Right ventricle myocardium inferior (tissue), 1 donor: Measurements from ENCODE around the gene STAMBP. TPM values are rescaled to one million over a fixed set of nuclear protein-coding genes. Genes with fewer than 3 reads are reported as not detected.
"Not testable (repeated sequence)": the region's sequence is repeated elsewhere in the genome, so short reads cannot be mapped to it uniquely, and the experiment has no call there.

ENCODE experiments used
- ATAC-seq: fragments of 200-7000 bp; cut with Tn5 transposase; one replicate; pipeline ENCODE4 v1.9.1; 2020; ENCODE audit warnings: mild to moderate bottlenecking, moderate library complexity
- DNase-seq: peaks from one replicate; pipeline ENCODE4 v3.0.0; 2021; ENCODE audit errors: missing footprints
- intact Hi-C: fragments of 100-400 bp; cut with DNase I; formaldehyde crosslinking; loops from one replicate; pipeline ENCODE4 v1.11.0; 2022
- long read RNA-seq: library from polyadenylated mRNA; unstranded; transcript quantifications from one replicate; pipeline ENCODE4 v2.0.0, GENCODE V29; 2021
- total RNA-seq: library from RNA; stranded (reverse); fragmentation: NEBNext Ultra II Directional; extraction: Animal tissue kit (Norgen Biotek cat#: 25700); gene quantifications from one replicate; pipeline ENCODE4 v1.2.1, GENCODE V29; 2021
- donor health status: DM: no; HTN: yes; CAD: no; lungs with severe emphysema.

Gene STAMBP
- 27.8 TPM for total RNA-seq
- long read RNA-seq, full-length matches to known transcripts, result 8 of 10 reads
- long read RNA-seq, partial matches to known transcripts, result 0 of 10 reads
- long read RNA-seq, other reads (novel, unspliced or antisense), result 2 of 10 reads

GRCh38 chr2:73828818-73829570 is at the start of gene STAMBP:
TSS of gene STAMBP (plus strand) at chr2:73828961. CDS start at chr2:73830857, 1,896 bp downstream.
- intact Hi-C loops, result loop anchor here (10.0 kb wide), 5 partner anchors 156 to 586 kb away; partner anchors contain the start of genes BOLA3 and TET3
- peak; percentile 97 for DNase-seq
- ATAC-seq, result peak; percentile 98

- ATAC-seq (peak; percentile 100), DNase-seq (peak; percentile 97)
- intact Hi-C loops, result loop anchor here (10.0 kb wide), 2 partner anchors 45 to 85 kb away; partner anchors contain the start of gene TPRKB
These were observed 49.1 kb upstream of the STAMBP start, which contains the start of gene DUSP11 for GRCh38 chr2:73779467-73780236. TSS of gene DUSP11 (minus strand) at chr2:73780103. CDS start at chr2:73779974, 129 bp downstream.

DNA sequence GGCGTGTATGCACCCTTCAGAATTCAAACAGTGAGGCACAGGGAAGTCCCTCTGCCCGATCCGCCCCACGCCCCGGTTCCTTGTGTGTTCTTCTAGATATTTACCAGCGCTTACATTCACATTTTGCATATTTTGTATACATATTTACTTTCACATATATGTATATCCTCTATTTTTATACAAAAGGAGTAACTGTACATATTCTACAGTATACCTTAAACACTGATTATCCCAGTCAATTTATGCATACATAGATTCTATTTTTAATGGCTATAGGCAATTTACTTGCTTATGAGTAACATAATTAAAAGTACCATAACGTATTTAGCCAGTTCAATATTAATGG is 48.6 kb upstream of the STAMBP start:
- no peak for ATAC-seq
- intact Hi-C loops, result loop anchor here (10.0 kb wide), 1 partner anchor 45 kb away; the partner anchor contains the start of gene TPRKB

GRCh38 chr2:73783402-73783801 is 45.4 kb upstream of the STAMBP start:
- DNase-seq, ATAC-seq: not testable (repeated sequence)
- intact Hi-C loops, result loop anchor here (10.0 kb wide), 1 partner anchor 49 kb away; the partner anchor contains the start of gene TPRKB

More for the DNA sequence above, 48.6 kb upstream of the STAMBP start:
- DNase-seq, result no peak

DNA sequence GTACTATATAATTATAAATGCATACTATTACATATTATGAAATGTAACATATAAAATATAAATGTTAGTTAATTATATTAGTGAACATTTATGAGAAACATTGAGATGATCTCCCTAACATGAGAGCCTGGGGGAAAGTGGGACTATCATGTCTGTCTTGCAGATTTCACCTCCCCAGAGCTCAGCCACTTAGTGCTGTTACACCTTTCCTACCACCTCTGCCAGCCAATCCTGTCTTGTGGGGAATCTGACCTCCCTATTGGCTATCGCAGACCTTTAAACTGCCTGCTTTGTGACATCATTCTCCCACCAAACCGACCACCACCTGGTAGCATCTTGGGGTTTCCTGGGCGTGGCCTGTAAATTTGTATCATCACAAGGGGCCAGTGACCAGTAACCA is 44.9 kb upstream of the STAMBP start, which contains the start of gene C2orf78:
Gene C2orf78 (plus strand): TSS at position 301 of the 400 bp plus-strand sequence. CDS start 127 bp downstream, outside the sequence.
- intact Hi-C loops, result loop anchor here (10.0 kb wide), 1 partner anchor 49 kb away; the partner anchor contains the start of gene TPRKB
- DNase-seq, ATAC-seq: not testable (repeated sequence)

- intact Hi-C loops, result no loop called here
- ATAC-seq (no peak), DNase-seq (no peak)
These were observed 16.9 kb upstream of the STAMBP start for GRCh38 chr2:73811878-73812277.

- DNase-seq, result no peak
- ATAC-seq, result no peak
- intact Hi-C loops, result no loop called here
These were observed 16.1 kb upstream of the STAMBP start for GRCh38 chr2:73812635-73813034.

- DNase-seq (no peak), ATAC-seq (no peak)
- intact Hi-C loops, result no loop called here
These were observed 10.5 kb upstream of the STAMBP start for GRCh38 chr2:73818296-73818695.

- intact Hi-C loops, result loop anchor here (10.0 kb wide), 5 partner anchors 164 to 594 kb away; partner anchors contain the start of genes BOLA3 and TET3
- no peak for DNase-seq
- ATAC-seq, result no peak
These were observed 7.5 kb upstream of the STAMBP start for GRCh38 chr2:73821227-73821626.

- intact Hi-C loops, result loop anchor here (10.0 kb wide), 5 partner anchors 163 to 593 kb away; partner anchors contain the start of genes BOLA3 and TET3
- ATAC-seq, result no peak
- DNase-seq, result no peak
These were observed 7.1 kb upstream of the STAMBP start for GRCh38 chr2:73821669-73822068.

DNA sequence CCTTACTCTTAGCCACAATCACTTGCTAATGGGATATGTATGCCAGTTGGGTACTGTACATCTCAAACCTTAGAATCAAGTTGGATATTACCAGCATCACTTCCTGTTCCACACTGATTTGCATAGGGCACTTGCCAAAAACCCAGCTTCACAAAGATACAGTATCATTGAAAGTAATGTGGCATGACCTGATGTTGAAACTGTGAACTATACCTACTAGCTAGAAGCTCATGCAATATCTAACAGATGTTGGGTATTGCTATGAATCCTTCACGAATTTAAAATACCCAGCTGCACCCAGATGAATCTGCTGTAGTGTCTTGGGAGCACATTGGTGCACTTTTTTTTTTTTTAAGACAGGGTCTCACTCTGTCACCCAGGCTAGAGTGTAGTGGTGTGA is 6.5 kb upstream of the STAMBP start:
- no peak for ATAC-seq
- intact Hi-C loops, result loop anchor here (10.0 kb wide), 5 partner anchors 163 to 593 kb away; partner anchors contain the start of genes BOLA3 and TET3

GRCh38 chr2:73822991-73823390 is 5.8 kb upstream of the STAMBP start:
- ATAC-seq (no peak), DNase-seq (no peak)
- intact Hi-C loops, result loop anchor here (10.0 kb wide), 5 partner anchors 162 to 592 kb away; partner anchors contain the start of genes BOLA3 and TET3

More for the DNA sequence above, 6.5 kb upstream of the STAMBP start:
- DNase-seq, result no peak

DNA sequence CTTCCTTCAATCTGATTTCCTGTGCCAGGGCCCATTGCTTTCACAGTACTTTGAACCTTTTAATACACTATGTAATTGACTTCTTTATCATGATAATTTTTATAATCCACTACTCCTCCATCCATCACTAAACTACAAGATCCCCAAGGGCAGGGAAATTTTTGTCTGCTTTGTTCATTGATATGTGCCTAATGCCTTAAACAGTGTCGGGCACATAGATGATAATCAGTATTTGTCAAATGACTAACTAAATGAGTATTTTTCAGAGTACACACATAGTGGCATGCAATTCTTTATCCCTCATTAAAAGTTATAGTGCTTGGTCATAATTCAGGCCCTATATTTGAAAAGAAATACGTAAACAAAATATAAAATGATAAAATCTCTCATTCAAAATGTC is 5.3 kb upstream of the STAMBP start:
- ATAC-seq (no peak), DNase-seq (no peak)
- intact Hi-C loops, result loop anchor here (10.0 kb wide), 5 partner anchors 161 to 591 kb away; partner anchors contain the start of genes BOLA3 and TET3

DNA sequence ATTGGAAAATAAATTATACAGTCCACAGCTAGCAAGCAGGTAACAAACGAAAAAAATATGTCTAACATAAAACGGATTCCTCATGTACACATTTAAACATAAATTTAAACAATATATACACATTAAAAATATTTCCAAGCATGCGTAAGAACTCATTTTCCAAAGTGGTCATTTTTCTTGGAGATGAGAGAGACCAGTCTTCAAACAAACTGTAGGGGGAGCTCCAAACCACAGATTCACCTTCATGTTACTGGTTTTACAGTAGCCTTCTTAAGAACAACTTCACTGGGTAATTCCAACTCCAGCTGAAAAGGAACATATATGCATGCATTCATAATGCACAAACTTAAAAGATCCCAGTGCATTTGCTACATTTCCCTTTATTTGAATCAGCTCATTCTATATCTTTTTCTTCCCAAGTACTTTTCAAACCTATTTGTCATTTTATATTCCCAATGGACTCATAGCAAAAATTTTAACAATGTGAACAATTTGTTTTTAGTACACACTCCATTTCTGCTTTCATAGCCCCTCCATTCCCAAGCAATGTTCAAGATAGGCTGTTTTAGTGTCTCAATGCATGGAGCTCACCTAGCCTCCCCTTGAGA is 4.7 kb upstream of the STAMBP start:
- ATAC-seq (no peak), DNase-seq (no peak)
- intact Hi-C loops, result loop anchor here (10.0 kb wide), 5 partner anchors 161 to 591 kb away; partner anchors contain the start of genes BOLA3 and TET3

- no peak for DNase-seq
- ATAC-seq, result no peak
- intact Hi-C loops, result loop anchor here (10.0 kb wide), 5 partner anchors 159 to 589 kb away; partner anchors contain the start of genes BOLA3 and TET3
These were observed 3.4 kb upstream of the STAMBP start for GRCh38 chr2:73825408-73825807.

GRCh38 chr2:73827018-73827417 is 1.7 kb upstream of the STAMBP start:
- intact Hi-C loops, result loop anchor here (10.0 kb wide), 5 partner anchors 158 to 588 kb away; partner anchors contain the start of genes BOLA3 and TET3
- DNase-seq (no peak), ATAC-seq (no peak)

DNA sequence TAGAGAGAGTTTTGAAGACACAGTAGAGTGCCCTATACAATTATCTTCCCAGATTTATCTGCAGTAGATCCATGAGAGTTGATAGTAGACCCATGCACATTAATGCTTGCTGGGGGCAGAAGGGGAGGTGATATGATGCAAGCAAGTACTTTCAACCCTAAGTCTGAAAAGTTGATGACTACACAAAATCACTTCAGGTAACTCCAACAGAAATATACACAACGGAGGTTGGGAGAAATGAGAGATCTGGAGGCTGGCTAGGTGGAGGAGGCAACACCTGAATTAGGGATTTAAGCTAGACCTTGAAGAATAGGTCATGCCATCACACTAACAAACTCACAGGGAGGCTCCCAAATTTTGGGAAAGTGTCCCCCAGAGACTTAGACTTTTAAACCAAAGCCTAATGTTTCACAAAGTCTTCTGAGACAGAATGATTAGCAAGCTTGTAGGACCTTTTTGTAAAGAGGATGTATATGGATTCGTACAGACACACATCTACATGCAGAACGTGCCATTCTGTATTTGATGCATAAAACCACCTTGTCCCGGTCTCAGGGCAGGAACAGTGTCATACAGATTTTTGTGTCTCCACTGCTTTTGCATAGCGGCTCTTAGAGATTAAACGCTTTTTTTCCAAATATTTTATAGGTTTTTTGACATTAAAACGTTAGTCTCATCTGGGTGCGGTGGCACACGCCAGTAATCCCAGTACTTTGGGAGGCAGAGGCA is 937 bp upstream of the STAMBP start:
- intact Hi-C loops, result loop anchor here (10.0 kb wide), 5 partner anchors 157 to 587 kb away; partner anchors contain the start of genes BOLA3 and TET3
- no peak for ATAC-seq

More for the DNA sequence above, 937 bp upstream of the STAMBP start:
- DNase-seq, result no peak
